ENCODE results near the gene HES4. TPM values are rescaled to one million over a fixed set of nuclear protein-coding genes. Genes with fewer than 3 reads are reported as not detected.

HES4 gene
- total RNA-seq, 2 donors from 2014 or later, result 2.5 TPM; not detected in 1

DNA sequence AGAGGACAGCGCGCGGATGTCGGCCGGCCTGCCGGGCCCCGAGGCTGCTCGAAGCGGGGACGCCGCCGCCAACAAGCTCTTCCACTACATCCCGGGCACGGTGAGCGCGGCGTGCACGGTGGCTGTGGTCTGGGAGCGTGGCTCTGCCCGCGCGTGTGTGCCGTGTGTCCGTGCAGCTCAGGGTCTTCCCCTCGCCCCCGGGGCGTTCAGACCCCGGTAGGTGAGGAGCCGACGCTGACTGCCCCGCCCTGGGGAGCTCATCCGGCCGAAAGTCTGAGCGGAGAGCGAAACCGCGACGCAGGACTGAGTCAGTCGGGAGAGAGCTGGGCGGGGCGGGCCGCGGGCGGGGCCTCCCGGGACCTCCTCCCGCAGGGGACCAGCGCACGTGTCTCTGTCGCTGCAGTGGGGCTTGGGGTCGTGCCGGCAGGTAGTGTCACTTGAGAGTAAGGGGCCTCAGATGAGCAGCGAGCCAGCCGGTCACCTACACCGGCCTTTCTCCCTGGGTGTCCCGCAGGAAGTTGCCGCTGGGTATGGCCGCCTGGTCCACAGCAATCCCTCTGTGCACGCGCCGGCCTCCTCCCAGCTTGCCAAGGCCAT is 33.1 kb downstream of the HES4 start:
- H3K27ac Mint-ChIP-seq, result no peak overlapping the region
- no peaks in the 10 kb centered on the region for H3K9me3 Mint-ChIP-seq
- H3K36me3 Mint-ChIP-seq (ENCODE audit: low read depth), result peaks cover 6% of the 10 kb centered on the region
- no peaks in the 10 kb centered on the region for H3K4me1 Mint-ChIP-seq
- no peaks in the 10 kb centered on the region for H3K27me3 Mint-ChIP-seq
- H3K4me3 Mint-ChIP-seq, result peak overlapping the region; percentile 65
- ATAC-seq (replicated peaks), result peak; percentile 93

DNA sequence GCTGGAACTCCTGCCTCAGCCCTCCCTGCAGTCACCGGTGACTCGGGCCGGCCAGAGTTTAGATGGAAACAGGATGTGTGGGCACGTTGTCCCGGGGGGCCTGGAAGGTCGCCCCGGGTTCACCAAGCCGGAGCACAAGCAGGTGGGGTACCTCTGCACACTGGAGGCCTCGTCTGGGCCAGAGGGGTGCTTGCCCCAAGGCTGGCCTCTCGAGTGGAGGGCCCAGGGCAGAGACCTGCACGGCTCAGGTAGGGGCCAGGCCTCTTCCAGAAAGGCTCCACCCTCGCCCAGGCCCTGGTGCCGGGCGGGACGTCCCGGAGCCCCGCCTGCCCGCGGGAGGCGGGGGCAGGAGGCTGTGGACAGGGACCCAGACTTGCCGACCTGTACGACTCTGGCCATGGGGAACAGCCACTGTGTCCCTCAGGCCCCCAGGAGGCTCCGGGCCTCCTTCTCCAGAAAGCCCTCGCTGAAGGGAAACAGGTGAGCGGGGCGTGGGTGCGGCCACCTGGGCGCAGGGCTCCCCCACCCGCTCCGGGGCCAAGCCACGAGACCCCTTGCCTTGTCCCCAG is 33.7 kb downstream of the HES4 start, which contains the start of gene PLEKHN1:
Gene PLEKHN1, plus strand, starts transcription at position 348 of the 569 bp plus-strand sequence. Its CDS starts 50 bp downstream, at position 398.
- ATAC-seq (replicated peaks), result peak; percentile 82
- peaks cover 6% of the 10 kb centered on the region for H3K36me3 Mint-ChIP-seq (ENCODE audit: low read depth)
- no peak within 1 kb of the TSS for H3K27ac Mint-ChIP-seq
- H3K4me3 Mint-ChIP-seq, result peak within 1 kb of the TSS; percentile 65
- H3K4me1 Mint-ChIP-seq, result no peaks in the 10 kb centered on the region
- no peaks in the 10 kb centered on the region for H3K27me3 Mint-ChIP-seq
- H3K9me3 Mint-ChIP-seq, result no peaks in the 10 kb centered on the region

DNA sequence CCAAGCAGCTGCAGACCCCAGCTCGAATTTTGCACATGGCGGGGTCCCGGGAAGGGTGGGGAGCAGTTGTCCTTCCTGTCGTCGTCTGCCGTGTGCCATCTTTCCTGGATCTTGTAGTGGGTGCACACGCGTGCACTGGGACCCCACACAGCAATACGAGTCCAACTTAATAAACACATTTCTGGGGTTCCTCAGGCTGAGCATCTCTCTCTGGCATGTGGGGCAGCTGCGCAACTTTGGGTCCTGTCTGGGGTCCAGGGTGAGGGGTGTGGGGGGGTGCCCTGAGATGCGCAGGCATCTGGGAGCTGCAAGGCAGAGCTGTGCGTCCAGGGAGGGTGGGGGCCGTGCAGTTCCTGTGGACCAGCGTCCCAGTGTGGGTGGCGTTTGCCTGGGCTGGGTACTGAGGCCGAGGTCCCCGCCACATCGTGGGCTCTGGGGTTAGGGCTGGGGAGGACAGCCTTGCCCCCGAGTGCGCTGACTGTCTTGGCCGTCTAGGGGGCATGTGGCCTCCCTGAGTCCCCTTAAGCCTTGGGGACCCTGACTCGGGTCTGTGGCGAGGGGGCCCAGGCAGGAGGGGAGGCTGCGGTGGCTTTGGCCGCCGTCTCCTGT is 34.3 kb downstream of the HES4 start:
- H3K27ac Mint-ChIP-seq, result no peak overlapping the region
- no peaks in the 10 kb centered on the region for H3K9me3 Mint-ChIP-seq
- H3K4me1 Mint-ChIP-seq, result no peaks in the 10 kb centered on the region
- no peaks in the 10 kb centered on the region for H3K27me3 Mint-ChIP-seq
- no peak for ATAC-seq (replicated peaks)
- H3K36me3 Mint-ChIP-seq (ENCODE audit: low read depth), result peaks cover 6% of the 10 kb centered on the region
- peak overlapping the region; percentile 45 for H3K4me3 Mint-ChIP-seq

DNA sequence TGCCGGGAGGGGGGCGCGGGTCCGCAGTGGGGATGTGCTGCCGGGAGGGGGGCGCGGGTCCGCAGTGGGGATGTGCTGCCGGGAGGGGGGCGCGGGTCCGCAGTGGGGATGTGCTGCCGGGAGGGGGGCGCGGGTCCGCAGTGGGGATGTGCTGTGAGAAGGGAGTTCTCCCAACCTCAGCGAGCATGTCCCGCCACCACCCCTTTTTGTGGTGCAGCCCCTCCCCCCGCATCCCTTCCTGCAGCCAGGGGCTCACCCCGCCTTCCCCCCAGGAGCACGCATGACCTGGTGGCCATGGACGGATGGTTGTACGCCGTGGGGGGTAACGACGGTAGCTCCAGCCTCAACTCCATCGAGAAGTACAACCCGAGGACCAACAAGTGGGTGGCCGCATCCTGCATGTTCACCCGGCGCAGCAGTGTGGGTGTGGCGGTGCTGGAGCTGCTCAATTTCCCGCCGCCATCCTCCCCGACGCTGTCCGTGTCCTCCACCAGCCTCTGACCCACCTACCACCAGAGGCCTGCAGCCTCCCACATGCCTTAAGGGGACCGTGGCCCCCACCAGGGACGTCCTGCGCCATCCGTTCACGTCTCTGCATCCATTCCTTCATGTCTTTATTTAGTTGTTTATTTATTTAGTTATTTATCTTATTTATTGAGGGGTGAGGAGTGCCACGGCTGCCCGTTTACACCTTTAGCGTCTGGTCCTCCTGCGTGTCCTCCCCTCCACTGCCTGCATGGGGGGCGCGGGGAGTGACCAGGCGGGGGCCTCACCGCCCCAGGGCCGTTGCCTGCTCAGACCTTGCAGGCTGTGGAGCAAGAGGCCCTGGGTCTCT is 35.0 kb downstream of the HES4 start:
- peaks cover 6% of the 10 kb centered on the region for H3K36me3 Mint-ChIP-seq (ENCODE audit: low read depth)
- ATAC-seq (replicated peaks), result no peak

DNA sequence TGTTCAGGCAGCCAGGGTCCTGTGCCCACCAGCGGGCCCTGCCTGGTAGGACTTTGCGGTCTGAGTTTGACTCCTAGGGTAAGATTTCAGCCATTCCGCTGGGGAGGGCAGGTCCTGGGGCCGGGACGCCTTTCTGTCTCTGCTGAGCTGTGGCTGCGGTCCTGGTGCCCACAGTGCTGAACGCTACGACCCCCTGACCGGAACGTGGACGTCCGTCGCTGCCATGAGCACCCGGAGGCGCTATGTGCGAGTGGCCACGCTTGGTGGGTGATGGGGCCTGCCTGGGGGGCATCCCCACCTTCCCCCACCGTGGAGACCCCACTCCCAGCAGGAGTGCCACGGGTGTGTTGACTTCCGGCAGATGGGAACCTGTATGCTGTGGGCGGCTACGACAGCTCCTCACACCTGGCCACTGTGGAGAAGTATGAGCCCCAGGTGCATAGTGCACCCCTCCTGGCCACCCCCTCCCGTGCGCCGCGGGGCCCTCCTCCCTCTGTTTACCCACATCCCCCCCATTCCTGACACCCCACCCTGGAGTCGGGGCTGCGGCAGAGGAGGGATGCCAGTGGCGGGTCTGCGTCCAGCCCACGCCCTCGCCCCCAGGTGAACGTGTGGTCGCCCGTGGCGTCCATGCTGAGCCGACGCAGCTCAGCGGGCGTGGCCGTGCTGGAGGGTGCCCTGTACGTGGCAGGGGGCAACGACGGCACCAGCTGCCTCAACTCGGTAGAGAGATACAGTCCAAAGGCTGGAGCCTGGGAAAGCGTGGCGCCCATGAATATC is 36.0 kb downstream of the HES4 start:
- no peak overlapping the region for H3K27ac Mint-ChIP-seq
- H3K9me3 Mint-ChIP-seq, result no peaks in the 10 kb centered on the region
- H3K4me1 Mint-ChIP-seq, result no peaks in the 10 kb centered on the region
- ATAC-seq (replicated peaks), result no peak
- peaks cover 6% of the 10 kb centered on the region for H3K36me3 Mint-ChIP-seq (ENCODE audit: low read depth)
- H3K4me3 Mint-ChIP-seq, result no peak overlapping the region
- no peaks in the 10 kb centered on the region for H3K27me3 Mint-ChIP-seq

More for the DNA sequence above, 35.0 kb downstream of the HES4 start:
- H3K27ac Mint-ChIP-seq, result no peak overlapping the region
- no peaks in the 10 kb centered on the region for H3K4me1 Mint-ChIP-seq
- no peaks in the 10 kb centered on the region for H3K27me3 Mint-ChIP-seq
- H3K4me3 Mint-ChIP-seq, result peak overlapping the region; percentile 45
- no peaks in the 10 kb centered on the region for H3K9me3 Mint-ChIP-seq

DNA sequence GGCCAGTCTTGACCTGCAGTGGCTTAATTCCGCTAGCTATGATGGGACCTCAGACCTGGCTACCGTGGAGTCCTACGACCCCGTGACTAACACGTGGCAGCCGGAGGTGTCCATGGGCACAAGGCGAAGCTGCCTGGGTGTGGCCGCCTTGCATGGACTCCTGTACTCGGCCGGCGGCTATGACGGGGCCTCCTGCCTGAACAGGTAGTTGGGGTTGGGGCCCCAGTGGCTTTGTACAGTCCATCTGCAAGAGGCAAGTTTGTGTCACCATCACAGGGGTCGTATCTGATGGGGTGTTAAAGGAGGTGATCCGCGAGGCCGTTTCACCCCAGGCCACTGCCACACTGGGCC is 36.6 kb downstream of the HES4 start:
- no peaks in the 10 kb centered on the region for H3K9me3 Mint-ChIP-seq
- no peaks in the 10 kb centered on the region for H3K4me1 Mint-ChIP-seq
- H3K4me3 Mint-ChIP-seq, result no peak overlapping the region
- H3K27ac Mint-ChIP-seq, result no peak overlapping the region
- no peak for ATAC-seq (replicated peaks)
- peaks cover 9% of the 10 kb centered on the region for H3K36me3 Mint-ChIP-seq (ENCODE audit: low read depth)
- no peaks in the 10 kb centered on the region for H3K27me3 Mint-ChIP-seq

DNA sequence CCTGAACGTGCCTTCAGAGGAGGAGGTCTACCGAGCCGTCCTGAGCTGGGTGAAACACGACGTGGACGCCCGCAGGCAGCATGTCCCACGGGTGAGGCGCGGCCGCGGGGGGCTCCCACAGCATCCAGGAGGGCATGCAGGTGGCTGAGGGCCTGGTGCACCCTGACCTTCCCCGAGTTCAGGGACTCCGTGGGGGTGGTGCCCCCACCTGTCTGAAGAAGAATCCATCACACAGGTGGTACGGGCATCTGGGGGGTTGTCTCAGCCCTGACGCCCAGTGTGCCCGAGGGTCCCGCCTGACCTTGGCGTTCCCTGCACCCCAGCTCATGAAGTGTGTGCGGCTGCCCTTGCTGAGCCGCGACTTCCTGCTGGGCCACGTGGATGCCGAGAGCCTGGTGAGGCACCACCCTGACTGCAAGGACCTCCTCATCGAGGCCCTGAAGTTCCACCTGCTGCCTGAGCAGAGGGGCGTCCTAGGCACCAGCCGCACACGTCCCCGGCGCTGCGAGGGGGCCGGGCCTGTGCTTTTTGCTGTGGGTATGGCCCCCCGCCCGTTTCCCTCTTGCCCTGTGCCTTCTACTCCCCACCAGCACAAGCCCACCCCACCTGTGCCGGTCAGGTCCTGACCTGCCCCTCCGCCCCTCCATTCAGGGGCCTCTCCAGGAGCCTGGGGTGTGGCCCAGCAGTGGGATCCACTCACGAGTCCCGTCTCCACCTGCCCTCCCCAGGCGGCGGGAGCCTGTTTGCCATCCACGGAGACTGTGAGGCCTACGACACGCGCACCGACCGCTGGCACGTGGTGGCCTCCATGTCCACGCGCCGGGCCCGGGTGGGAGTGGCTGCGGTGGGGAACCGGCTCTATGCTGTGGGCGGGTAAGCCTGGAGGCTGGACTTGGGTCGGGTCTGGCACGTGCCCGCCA is 37.3 kb downstream of the HES4 start:
- peaks cover 3% of the 10 kb centered on the region for H3K4me1 Mint-ChIP-seq
- H3K4me3 Mint-ChIP-seq, result peak overlapping the region; percentile 42
- H3K9me3 Mint-ChIP-seq, result no peaks in the 10 kb centered on the region
- H3K27me3 Mint-ChIP-seq, result no peaks in the 10 kb centered on the region
- no peak for ATAC-seq (replicated peaks)
- no peak overlapping the region for H3K27ac Mint-ChIP-seq
- peaks cover 15% of the 10 kb centered on the region for H3K36me3 Mint-ChIP-seq (ENCODE audit: low read depth)

DNA sequence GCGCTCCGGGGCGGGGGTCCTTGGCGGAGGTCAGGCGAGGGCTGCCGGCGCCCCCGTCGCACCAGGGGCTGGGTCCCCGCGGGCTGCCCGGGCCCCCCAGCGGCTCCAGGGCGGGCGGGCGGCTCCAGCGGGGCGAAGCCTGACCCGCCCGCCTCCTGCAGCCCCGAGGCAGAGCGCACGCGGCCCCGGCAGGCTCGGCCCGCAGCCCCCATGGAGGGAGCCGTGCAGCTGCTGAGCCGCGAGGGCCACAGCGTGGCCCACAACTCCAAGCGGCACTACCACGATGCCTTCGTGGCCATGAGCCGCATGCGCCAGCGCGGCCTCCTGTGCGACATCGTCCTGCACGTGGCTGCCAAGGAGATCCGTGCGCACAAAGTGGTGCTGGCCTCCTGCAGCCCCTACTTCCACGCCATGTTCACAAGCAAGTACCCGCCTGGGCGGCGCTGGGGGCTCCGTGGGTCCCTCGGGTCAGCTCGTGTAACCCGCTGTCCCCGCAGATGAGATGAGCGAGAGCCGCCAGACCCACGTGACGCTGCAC is 38.7 kb downstream of the HES4 start:
- ATAC-seq (replicated peaks), result no peak
- Mint-ChIP-seq H3K27ac (no peak overlapping the region), H3K4me1 (peaks cover 7% of the 10 kb centered on the region), H3K4me3 (peak overlapping the region; percentile 42), H3K36me3 (ENCODE audit: low read depth) (peaks cover 28% of the 10 kb centered on the region), H3K27me3 (no peaks in the 10 kb centered on the region), H3K9me3 (no peaks in the 10 kb centered on the region)

DNA sequence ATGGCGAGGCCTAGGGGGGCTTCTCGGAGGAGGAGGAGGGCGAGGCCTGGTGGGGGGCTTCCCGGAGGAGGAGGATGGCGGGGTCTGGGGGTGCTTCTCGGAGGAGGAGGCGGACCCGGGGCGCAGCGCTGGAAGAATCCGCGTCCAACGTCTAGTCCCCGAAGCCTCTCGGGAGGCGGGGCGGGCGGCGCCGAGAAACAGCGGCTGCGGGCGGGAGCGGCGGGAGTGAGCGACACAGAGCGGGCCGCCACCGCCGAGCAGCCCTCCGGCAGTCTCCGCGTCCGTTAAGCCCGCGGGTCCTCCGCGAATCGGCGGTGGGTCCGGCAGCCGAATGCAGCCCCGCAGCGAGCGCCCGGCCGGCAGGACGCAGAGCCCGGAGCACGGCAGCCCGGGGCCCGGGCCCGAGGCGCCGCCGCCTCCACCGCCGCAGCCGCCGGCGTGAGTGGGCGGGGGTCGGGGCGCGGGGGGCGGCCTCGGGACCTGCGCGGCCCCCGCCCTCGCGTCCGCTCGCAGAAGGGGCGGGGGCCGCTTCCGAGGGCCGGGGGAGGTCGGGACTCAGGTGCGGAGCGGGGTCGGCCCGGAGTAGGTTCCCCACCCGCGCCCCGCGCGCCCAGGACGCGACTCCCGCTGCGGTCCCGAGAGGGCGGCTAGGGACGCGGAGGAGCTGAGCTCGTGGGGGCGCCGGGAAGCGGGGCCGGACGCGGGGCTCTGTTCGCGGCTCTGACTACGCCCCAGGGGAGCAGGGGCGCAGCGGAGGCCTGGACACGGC is 39.4 kb downstream of the HES4 start, which contains the start of gene KLHL17:
Gene KLHL17, plus strand, starts transcription at position 222 of the 769 bp plus-strand sequence. Its CDS starts 110 bp downstream, at position 332.
- peak; percentile 64 for ATAC-seq (replicated peaks)
- Mint-ChIP-seq H3K4me1 (peaks cover 7% of the 10 kb centered on the region), H3K4me3 (peak within 1 kb of the TSS; percentile 90), H3K36me3 (ENCODE audit: low read depth) (peaks cover 34% of the 10 kb centered on the region), H3K27ac (no peak within 1 kb of the TSS), H3K27me3 (no peaks in the 10 kb centered on the region), H3K9me3 (no peaks in the 10 kb centered on the region)

DNA sequence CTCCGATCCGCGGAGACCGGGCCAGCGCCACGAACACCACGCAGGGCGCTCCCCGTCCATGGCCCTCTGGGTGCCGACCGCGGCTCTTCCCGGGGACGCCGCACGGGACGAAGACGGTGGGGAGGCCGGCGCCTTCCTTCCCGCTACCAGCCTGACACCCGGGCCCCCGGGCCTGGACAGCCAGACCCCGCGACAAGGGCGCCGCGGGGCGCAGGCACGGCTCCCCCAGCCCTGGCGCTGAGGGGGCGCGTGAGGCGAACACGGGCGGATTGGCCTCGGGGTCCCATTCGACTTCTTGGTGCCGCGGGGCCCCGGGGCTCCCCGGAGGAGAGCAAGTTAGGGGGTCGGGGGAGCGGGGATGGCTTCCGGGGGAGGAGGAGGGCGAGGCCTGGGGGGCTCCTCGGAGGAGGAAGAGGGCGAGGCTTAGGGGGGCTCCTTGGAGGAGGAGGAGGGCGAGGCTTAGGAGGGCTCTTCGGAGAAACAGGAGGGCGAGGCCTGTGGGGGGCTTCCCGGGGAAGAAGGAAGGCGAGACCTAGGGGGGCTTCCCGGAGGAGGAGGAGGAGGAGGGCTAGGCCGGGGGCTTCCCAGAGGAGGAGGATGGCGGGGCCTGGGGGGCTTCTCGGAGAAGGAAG is 40.0 kb downstream of the HES4 start:
- ATAC-seq (replicated peaks), result peak; percentile 29
- Mint-ChIP-seq H3K27me3 (no peaks in the 10 kb centered on the region), H3K4me1 (peaks cover 13% of the 10 kb centered on the region), H3K36me3 (ENCODE audit: low read depth) (peaks cover 41% of the 10 kb centered on the region), H3K9me3 (no peaks in the 10 kb centered on the region), H3K27ac (no peak overlapping the region), H3K4me3 (peak overlapping the region; percentile 90)

DNA sequence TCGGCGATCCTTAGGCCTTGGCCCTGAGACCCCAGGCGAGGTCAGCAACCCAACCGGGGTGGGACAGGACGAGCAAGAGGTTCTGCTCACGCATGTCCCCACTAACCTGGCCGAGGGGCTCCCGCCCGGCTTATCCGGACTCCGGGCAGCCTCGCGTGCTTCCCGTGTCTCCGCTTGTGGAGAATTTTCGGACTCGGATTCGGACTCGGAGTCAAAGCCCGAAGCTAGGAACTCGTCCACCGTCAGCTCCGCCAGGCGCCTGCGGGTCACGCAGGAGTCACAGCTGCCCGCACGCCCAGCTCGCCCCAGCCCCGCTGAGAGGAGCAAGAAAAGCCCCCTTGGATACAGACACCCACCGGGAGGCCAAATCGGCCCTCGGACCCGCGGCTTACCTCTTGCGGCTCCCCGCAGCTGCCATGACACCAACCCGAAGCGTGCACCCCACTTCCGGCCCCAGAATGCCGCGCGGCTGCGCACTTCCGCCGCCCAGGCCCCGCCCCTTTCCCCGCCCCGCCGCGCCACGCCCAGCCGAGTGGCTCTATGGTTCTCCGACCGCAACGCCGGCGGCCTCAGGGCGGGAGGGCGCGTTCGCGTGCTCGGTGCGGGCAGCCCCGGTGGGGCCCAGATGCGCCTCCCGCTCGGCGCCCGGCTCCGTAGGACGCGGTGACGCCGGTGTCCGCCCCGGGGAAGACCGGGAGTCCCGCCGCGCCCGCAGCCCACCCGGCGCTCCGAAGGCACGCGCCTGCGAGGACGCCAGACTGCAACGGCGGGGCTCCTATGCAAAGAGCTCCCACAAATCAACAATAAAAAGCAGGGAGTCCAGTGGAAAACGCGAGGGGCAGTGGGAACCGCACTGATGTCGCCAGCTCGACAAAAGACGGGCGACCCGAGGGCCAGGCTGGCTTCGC is 40.8 kb downstream of the HES4 start, which contains the start of gene NOC2L:
Gene NOC2L, minus strand, starts transcription at position 434 of the 908 bp plus-strand sequence. Its CDS starts 16 bp downstream, at position 418.
- Mint-ChIP-seq H3K4me1 (peaks cover 13% of the 10 kb centered on the region), H3K36me3 (ENCODE audit: low read depth) (peaks cover 49% of the 10 kb centered on the region), H3K27me3 (no peaks in the 10 kb centered on the region), H3K4me3 (peak within 1 kb of the TSS; percentile 90), H3K9me3 (no peaks in the 10 kb centered on the region), H3K27ac (peak within 1 kb of the TSS; percentile 76)
- ATAC-seq (replicated peaks), result peak; percentile 93
